PC-9 (cell line): ENCODE results near the gene ANKFN1. TPM values are rescaled to one million over a fixed set of nuclear protein-coding genes. Genes with fewer than 3 reads are reported as not detected.
A peak's percentile ranks its signal among the peaks of the same experiment; 100 is the strongest.

ENCODE experiments used
- Bru-seq: library from RNA; stranded (reverse); fragments of 400-500 nt; gene quantifications from one replicate; lab custom pipeline; 2021; lab: Mats Ljungman, UMichigan
- BruChase-seq, 2 experiments: library from RNA; stranded (reverse); fragments of 400-500 nt; gene quantifications; one replicate each; lab custom pipeline; 2021; lab: Mats Ljungman, UMichigan
- BruUV-seq: library from RNA; stranded (reverse); fragments of 400-500 nt; replicated peaks from 2 replicates; lab custom pipeline; 2021; lab: Mats Ljungman, UMichigan
- CTCF ChIA-PET: fragments of 300-600 bp; sonication (Branson Sonifier 250); formaldehyde crosslinking; loops from one replicate; lab custom pipeline; 2022; ENCODE audit warnings: antibody characterized with exemption; lab: Charles Lee
- POLR2A ChIA-PET: fragments of 300-600 bp; sonication (Branson Sonifier 250); formaldehyde crosslinking; loops from one replicate; lab custom pipeline; 2022; ENCODE audit warnings: antibody characterized with exemption; ENCODE audit not compliant: unreplicated experiment; lab: Charles Lee
- DNase-seq, 2 experiments: peaks; one replicate each; pipeline versions ENCODE4 v3.0.0 to v3.0.0-alpha.2; 2015 to 2022; ENCODE audit warnings: mixed read lengths in 1 of 2
- H2AFZ ChIP-seq: fragments of 200-600 bp; sonication (generic); 2 replicates; pipeline ENCODE4 v1.8.1; 2017; ENCODE audit warnings: antibody characterized with exemption
- H3F3A ChIP-seq: fragments of 200-600 bp; sonication (generic); 2 replicates; pipeline ENCODE4 v1.8.1; 2017; ENCODE audit warnings: antibody characterized with exemption, mild to moderate bottlenecking, low read depth; ENCODE audit not compliant: insufficient read depth
- H3K27ac ChIP-seq: fragments of 200-600 bp; sonication (generic); 2 replicates; pipeline ENCODE4 v1.6.1; 2016; ENCODE audit warnings: mixed run types
- H3K27me3 ChIP-seq: fragments of 200-600 bp; sonication (generic); 2 replicates; pipeline ENCODE4 v1.6.1; 2016; ENCODE audit warnings: low read depth, mixed run types; ENCODE audit not compliant: insufficient read depth
- H3K36me3 ChIP-seq: fragments of 200-600 bp; sonication (generic); 2 replicates; pipeline ENCODE4 v1.6.1; 2016; ENCODE audit warnings: low read depth, mixed run types
- H3K4me1 ChIP-seq: fragments of 200-600 bp; sonication (generic); replicated peaks from 2 replicates; pipeline ENCODE4 v1.6.1; 2016; ENCODE audit warnings: mixed run types; ENCODE audit not compliant: insufficient read depth
- H3K4me2 ChIP-seq: fragments of 200-600 bp; sonication (generic); 2 replicates; pipeline ENCODE4 v1.6.1; 2017; ENCODE audit warnings: mixed run types
- H3K4me3 ChIP-seq: fragments of 200-600 bp; sonication (generic); 2 replicates; pipeline ENCODE4 v1.6.1; 2016; ENCODE audit warnings: mixed run types
- H3K79me2 ChIP-seq: fragments of 200-600 bp; sonication (generic); 2 replicates; pipeline ENCODE4 v1.6.1; 2017; ENCODE audit warnings: low read depth, mixed run types
- H3K9me2 ChIP-seq: fragments of 200-600 bp; sonication (generic); 2 replicates; pipeline ENCODE4 v1.8.1; 2017; ENCODE audit warnings: mild to moderate bottlenecking; ENCODE audit not compliant: insufficient read depth
- H3K9me3 ChIP-seq: fragments of 200-600 bp; sonication (generic); 2 replicates; pipeline ENCODE4 v1.8.1; 2016; ENCODE audit warnings: low read depth; ENCODE audit not compliant: insufficient read depth
- H4K20me1 ChIP-seq: fragments of 200-600 bp; sonication (generic); 2 replicates; pipeline ENCODE4 v1.8.1; 2017; ENCODE audit not compliant: insufficient read depth
- EZH2 ChIP-seq: fragments of 200-600 bp; sonication (generic); IDR thresholded peaks from 2 replicates; pipeline ENCODE4 v1.8.0; 2017; ENCODE audit warnings: antibody characterized with exemption, low read depth
- intact Hi-C: fragments of 100-400 bp; cut with micrococcal nuclease; formaldehyde crosslinking; loops from one replicate; pipeline ENCODE4 v1.10.0; 2022; ENCODE audit not compliant: unreplicated experiment
- long read RNA-seq: library from polyadenylated mRNA; stranded (forward); transcript quantifications from one replicate; pipeline ENCODE4 v2.0.0, GENCODE V29; 2022
- total RNA-seq: library from RNA; stranded (reverse); gene quantifications from 2 replicates; pipeline ENCODE4 v1.2.3, GENCODE V29; 2021
- TF ChIP-seq, protein P1 (sequence below): fragments of 200-600 bp; sonication (generic); conservative IDR thresholded peaks from 2 replicates; pipeline ENCODE4 v1.6.1; 2017; ENCODE audit warnings: mixed run types, antibody characterized with exemption, mild to moderate bottlenecking, moderate library complexity

The ANKFN1 gene, protein sequence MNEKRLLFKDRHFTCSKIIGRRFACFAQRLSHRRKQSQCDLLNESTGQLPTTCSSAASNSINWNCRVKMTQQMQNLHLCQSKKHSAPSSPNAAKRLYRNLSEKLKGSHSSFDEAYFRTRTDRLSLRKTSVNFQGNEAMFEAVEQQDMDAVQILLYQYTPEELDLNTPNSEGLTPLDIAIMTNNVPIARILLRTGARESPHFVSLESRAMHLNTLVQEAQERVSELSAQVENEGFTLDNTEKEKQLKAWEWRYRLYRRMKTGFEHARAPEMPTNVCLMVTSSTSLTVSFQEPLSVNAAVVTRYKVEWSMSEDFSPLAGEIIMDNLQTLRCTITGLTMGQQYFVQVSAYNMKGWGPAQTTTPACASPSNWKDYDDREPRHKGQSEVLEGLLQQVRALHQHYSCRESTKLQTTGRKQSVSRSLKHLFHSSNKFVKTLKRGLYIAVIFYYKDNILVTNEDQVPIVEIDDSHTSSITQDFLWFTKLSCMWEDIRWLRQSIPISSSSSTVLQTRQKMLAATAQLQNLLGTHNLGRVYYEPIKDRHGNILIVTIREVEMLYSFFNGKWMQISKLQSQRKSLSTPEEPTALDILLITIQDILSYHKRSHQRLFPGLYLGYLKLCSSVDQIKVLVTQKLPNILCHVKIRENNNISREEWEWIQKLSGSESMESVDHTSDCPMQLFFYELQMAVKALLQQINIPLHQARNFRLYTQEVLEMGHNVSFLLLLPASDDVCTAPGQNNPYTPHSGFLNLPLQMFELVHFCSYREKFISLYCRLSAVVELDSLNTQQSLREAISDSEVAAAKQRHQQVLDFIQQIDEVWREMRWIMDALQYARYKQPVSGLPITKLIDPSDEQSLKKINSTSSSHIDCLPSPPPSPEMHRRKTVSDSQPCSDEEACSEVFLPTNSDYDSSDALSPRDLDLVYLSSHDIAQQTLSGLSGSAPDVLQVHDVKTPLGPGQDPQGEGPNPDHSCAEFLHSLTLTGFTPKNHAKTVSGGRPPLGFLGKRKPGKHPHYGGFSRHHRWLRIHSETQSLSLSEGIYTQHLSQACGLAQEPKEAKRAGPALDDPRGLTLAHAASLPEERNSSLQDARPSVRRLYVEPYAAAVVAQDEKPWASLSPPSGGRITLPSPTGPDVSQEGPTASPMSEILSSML
- total RNA-seq: not detected in 2 replicates
- Bru-seq, nascent RNA: percentile 12 among the genes with signal in this experiment
- percentile 12 among the genes with signal in this experiment for BruChase-seq, experiment 1, labeled RNA remaining after a 2-hour chase
- BruChase-seq, experiment 2, labeled RNA remaining after a 6-hour chase: percentile 7 among the genes with signal in this experiment
- long read RNA-seq, partial matches to known transcripts: 0 of 2 reads
- long read RNA-seq, other reads (novel, unspliced or antisense): 2 of 2 reads

DNA sequence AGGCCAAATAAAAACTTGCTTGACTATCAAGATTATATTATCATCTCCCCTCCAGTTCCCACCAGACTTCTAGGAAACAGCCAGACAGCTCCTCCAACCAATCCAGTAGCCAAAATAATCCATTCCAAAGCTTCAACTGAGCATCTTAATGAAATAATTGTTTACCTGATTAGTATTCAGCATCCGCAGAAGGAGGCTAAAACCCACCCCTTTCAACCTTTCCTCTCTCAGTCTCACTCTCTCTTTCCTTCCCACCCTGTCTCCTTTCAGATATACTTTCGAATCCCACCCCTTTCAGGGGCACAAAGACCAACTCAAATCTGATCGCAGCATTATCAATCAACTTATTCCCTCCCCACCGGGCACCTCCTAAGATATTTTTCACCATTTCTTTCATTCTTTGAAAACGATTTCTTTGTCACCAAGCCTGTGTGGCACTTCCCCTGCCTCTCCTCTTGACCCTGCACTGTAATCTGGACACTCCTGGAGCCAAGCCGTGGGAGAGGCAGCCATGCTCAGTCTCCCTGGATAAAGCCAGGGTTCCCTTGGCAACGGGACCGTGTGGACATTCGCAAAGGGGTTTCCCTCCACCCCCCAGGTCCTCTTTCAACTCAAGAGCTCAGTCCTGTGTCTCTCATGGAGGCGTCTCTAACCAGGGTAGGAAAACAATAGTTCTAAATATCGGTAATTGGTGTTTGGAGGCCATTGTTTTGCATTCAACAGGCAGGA, at the start of gene ANKFN1:
Gene ANKFN1, plus strand, starts transcription at position 602 of the 729 bp plus-strand sequence. CDS start 59,193 bp downstream, outside the sequence.
- DNase-seq: no peak
- ChIA-PET CTCF (no interaction called here), POLR2A (no interaction called here)
- intact Hi-C loops: no loop called here
- BruUV-seq: no TSS peak
- peaks cover 5% of the 10 kb centered on the region; the same call in 1 of the 2 replicates for H3K9me3 ChIP-seq
- H3F3A ChIP-seq: no peaks in the 10 kb centered on the region
- no peak within 1 kb of the TSS for H3K4me2 ChIP-seq
- H3K27me3 ChIP-seq: no peaks in the 10 kb centered on the region
- H3K4me3 ChIP-seq: no peak within 1 kb of the TSS
- no peaks in the 10 kb centered on the region for H3K79me2 ChIP-seq
- H3K4me1 ChIP-seq: no peaks in the 10 kb centered on the region
- H3K27ac ChIP-seq: no peak within 1 kb of the TSS
- no peaks in the 10 kb centered on the region for H3K36me3 ChIP-seq
- H3K9me2 ChIP-seq: no peaks in the 10 kb centered on the region
- no peaks in the 10 kb centered on the region for H4K20me1 ChIP-seq
- H2AFZ ChIP-seq: no peak within 1 kb of the TSS
- TF ChIP-seq, protein P1, sequence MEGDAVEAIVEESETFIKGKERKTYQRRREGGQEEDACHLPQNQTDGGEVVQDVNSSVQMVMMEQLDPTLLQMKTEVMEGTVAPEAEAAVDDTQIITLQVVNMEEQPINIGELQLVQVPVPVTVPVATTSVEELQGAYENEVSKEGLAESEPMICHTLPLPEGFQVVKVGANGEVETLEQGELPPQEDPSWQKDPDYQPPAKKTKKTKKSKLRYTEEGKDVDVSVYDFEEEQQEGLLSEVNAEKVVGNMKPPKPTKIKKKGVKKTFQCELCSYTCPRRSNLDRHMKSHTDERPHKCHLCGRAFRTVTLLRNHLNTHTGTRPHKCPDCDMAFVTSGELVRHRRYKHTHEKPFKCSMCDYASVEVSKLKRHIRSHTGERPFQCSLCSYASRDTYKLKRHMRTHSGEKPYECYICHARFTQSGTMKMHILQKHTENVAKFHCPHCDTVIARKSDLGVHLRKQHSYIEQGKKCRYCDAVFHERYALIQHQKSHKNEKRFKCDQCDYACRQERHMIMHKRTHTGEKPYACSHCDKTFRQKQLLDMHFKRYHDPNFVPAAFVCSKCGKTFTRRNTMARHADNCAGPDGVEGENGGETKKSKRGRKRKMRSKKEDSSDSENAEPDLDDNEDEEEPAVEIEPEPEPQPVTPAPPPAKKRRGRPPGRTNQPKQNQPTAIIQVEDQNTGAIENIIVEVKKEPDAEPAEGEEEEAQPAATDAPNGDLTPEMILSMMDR: no peak
- TF ChIP-seq EZH2: no peak

DNA sequence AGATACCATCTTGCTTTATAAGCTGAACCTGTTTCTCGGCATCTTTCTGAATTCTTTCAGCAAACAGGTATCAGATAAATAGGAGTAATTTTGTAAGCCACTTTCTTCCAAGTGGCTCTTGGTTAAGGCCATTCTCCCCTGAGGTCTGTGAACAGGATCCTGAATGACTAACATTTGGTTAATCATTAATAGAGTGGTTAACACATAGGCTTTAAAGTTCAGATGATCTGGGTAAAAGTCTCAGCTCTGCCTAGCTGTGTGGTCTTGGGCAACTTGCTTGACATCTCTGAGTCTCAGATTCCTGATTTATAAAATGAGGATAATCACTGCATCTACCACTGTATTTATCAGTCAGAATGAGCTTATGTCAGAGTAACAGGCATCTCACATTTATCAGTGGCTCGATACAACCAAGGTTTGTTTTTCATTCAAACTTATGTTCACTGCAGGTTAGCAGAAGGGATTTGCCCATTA, 44.4 kb upstream of the ANKFN1 start:
- no peak overlapping the region for H3K27ac ChIP-seq
- H3F3A ChIP-seq: no peaks in the 10 kb centered on the region
- DNase-seq: peak in 1 of 2 experiments; percentile 28
- H3K36me3 ChIP-seq: no peaks in the 10 kb centered on the region
- H3K27me3 ChIP-seq: no peaks in the 10 kb centered on the region
- no peaks in the 10 kb centered on the region for H3K79me2 ChIP-seq
- intact Hi-C loops: no loop called here
- no peaks in the 10 kb centered on the region; the same call in 1 of the 2 replicates for H3K9me2 ChIP-seq
- no peak overlapping the region for H3K4me3 ChIP-seq
- H4K20me1 ChIP-seq: no peaks in the 10 kb centered on the region
- no peaks in the 10 kb centered on the region for H3K4me1 ChIP-seq
- ChIA-PET POLR2A (no interaction called here), CTCF (no interaction called here)
- no TSS peak for BruUV-seq
- no peak for TF ChIP-seq EZH2
- TF ChIP-seq, protein P1: no peak
- H3K9me3 ChIP-seq: no peaks in the 10 kb centered on the region
- H2AFZ ChIP-seq: no peak overlapping the region
- no peak overlapping the region for H3K4me2 ChIP-seq
